Naive thymus-derived CD4-positive, alpha-beta T cell (primary cell): ENCODE data around the gene KLHL24. TPM values are rescaled to one million over a fixed set of nuclear protein-coding genes. Genes with fewer than 3 reads are reported as not detected.

Experiments used
- ATAC-seq: fragments of 150-1000 bp; cut with Tn5 transposase; 2 replicates; pipeline ENCODE4 v1.10.0; 2021; ENCODE audit warnings: mild to moderate bottlenecking, moderate library complexity
- CTCF ChIA-PET: fragments of 350-600 bp; sonication (Branson Sonifier 250); formaldehyde crosslinking; loops from one replicate; lab custom pipeline; 2021; ENCODE audit warnings: antibody characterized with exemption; lab: Charles Lee
- POLR2A ChIA-PET: fragments of 350-600 bp; sonication (Branson Sonifier 250); formaldehyde crosslinking; loops from one replicate; lab custom pipeline; 2021; ENCODE audit warnings: antibody characterized with exemption, inconsistent platforms; lab: Charles Lee
- DNase-seq, 9 donors: peaks; one replicate each; pipeline versions ENCODE4 v3.0.0 to v3.0.0-alpha.2; 2020 to 2022; ENCODE audit warnings: mixed read lengths in 1 of 9
- H3K27ac ChIP-seq: one replicate; pipeline ENCODE4 v1.7.0; 2013; ENCODE audit warnings: mild to moderate bottlenecking, low read depth, low read length, moderate library complexity
- H3K27me3 ChIP-seq, 2 donors: one replicate each; pipeline ENCODE4 v1.7.0; 2013; ENCODE audit warnings: low read length in 2 of 2, mild to moderate bottlenecking in 2 of 2, moderate library complexity in 2 of 2; ENCODE audit not compliant: control insufficient read depth in 2 of 2, insufficient read depth in 2 of 2
- H3K36me3 ChIP-seq, 3 experiments: 1 replicate in 2 of 3; 2 replicates in 1 of 3; pipeline ENCODE4 v1.7.0; 2013; ENCODE audit warnings: low read length in 3 of 3, mild to moderate bottlenecking in 3 of 3, moderate library complexity in 1 of 3; ENCODE audit not compliant: insufficient read depth in 3 of 3, control insufficient read depth in 2 of 3
- H3K4me1 ChIP-seq, 2 donors: one replicate each; pipeline ENCODE4 v1.7.0; 2013; ENCODE audit warnings: low read length in 2 of 2, mild to moderate bottlenecking in 2 of 2, moderate library complexity in 1 of 2; ENCODE audit not compliant: control insufficient read depth in 2 of 2, insufficient read depth in 2 of 2
- H3K4me3 ChIP-seq: 2 replicates; pipeline ENCODE4 v1.7.0; 2013; ENCODE audit warnings: mild to moderate bottlenecking, low read length
- H3K9me3 ChIP-seq, 3 experiments: 1 replicate in 2 of 3; 2 replicates in 1 of 3; pipeline ENCODE4 v1.7.0; 2013; ENCODE audit warnings: low read length in 3 of 3; ENCODE audit not compliant: control insufficient read depth in 2 of 3
- H3K27ac Mint-ChIP-seq, 9 donors: one replicate each; pipeline ENCODE4 v1.8.0; 2020 to 2022; ENCODE audit warnings: mixed read lengths in 9 of 9, mild to moderate bottlenecking in 8 of 9, moderate library complexity in 5 of 9, inconsistent platforms in 2 of 9
- H3K27me3 Mint-ChIP-seq, 5 donors: one replicate each; pipeline ENCODE4 v1.8.0; 2021 to 2022; ENCODE audit warnings: mixed read lengths in 5 of 5, mild to moderate bottlenecking in 1 of 5
- H3K36me3 Mint-ChIP-seq, 5 donors: one replicate each; pipeline ENCODE4 v1.8.0; 2020 to 2022; ENCODE audit warnings: mixed read lengths in 5 of 5, mild to moderate bottlenecking in 3 of 5, inconsistent platforms in 1 of 5
- H3K4me1 Mint-ChIP-seq, 7 donors: one replicate each; pipeline ENCODE4 v1.8.0; 2020 to 2022; ENCODE audit warnings: mixed read lengths in 7 of 7, mild to moderate bottlenecking in 3 of 7, inconsistent platforms in 1 of 7
- H3K4me3 Mint-ChIP-seq, 10 donors: one replicate each; pipeline ENCODE4 v1.8.0; 2020 to 2022; ENCODE audit warnings: mild to moderate bottlenecking in 10 of 10, mixed read lengths in 10 of 10, moderate library complexity in 6 of 10, inconsistent platforms in 2 of 10
- H3K9me3 Mint-ChIP-seq, 11 donors: one replicate each; pipeline ENCODE4 v1.8.0; 2020 to 2022; ENCODE audit warnings: mixed read lengths in 11 of 11, mild to moderate bottlenecking in 4 of 11, inconsistent platforms in 1 of 11, moderate library complexity in 1 of 11
- intact Hi-C, 2 donors: fragments of 100-400 bp; cut with micrococcal nuclease; formaldehyde crosslinking; loops; one replicate each; pipeline ENCODE4 v1.15.1; 2023
- polyA plus RNA-seq, 2 donors: library from polyadenylated mRNA; unstranded; fragments of 300-500 nt; fragmentation: Illumina TruSeq; gene quantifications; one replicate each; pipeline ENCODE4 v1.2.3, GENCODE V29; 2021
- total RNA-seq, 6 experiments: library from RNA in 5 of 6; stranded (reverse) in 5 of 6; gene quantifications; 1 replicate in 5 of 6; 2 replicates in 1 of 6; pipeline ENCODE4 v1.2.3 and lab custom pipeline; 2021 to 2026

KLHL24 gene
- 100 to 1,000 TPM in 4 of 5 experiments, 10 to 100 TPM in 1; 25.3 to 161 (median 129) TPM for total RNA-seq
- 10 to 100 TPM; 57.8 to 59.6 TPM for polyA plus RNA-seq
- 143 reads per million, percentile 90 among the genes with 10 or more reads in this experiment for total RNA-seq (lab: John Stamatoyannopoulos, UW)

GRCh38 chr3:183635431-183636220, at the start of gene KLHL24:
TSS of gene KLHL24 (plus strand) at chr3:183635623. CDS start at chr3:183650357, 14,734 bp downstream.
- Mint-ChIP-seq H3K4me3 (peak within 1 kb of the TSS; percentile 92 to 96 (median 94)), H3K4me1 (peaks cover 18 to 44% (median 30%) of the 10 kb centered on the region in 7 donors), H3K27me3 (no peaks in the 10 kb centered on the region), H3K36me3 (peaks cover 0 to 3% (median 2%) of the 10 kb centered on the region in 5 donors), H3K9me3 (no peaks in the 10 kb centered on the region), H3K27ac (peak within 1 kb of the TSS; percentile 87 to 98 (median 95))
- peaks cover 15 to 23% of the 10 kb centered on the region in 2 donors for H3K4me1 ChIP-seq
- POLR2A ChIA-PET = interaction anchor here (0.6 to 4.5 kb wide), 29 partner anchors 9 to 842 kb away, joined by 3 to 41 read pairs (median 6); partner anchors contain the start of genes ATP11B, KLHL6 and YEATS2
- peaks cover 0 to 9% (median 0%) of the 10 kb centered on the region in 3 experiments for H3K36me3 ChIP-seq
- intact Hi-C loops = loop anchor here (1.0 to 10.0 kb wide), 28 partner anchors 17 to 1179 kb away; partner anchors contain the start of genes AP2M1 (in 2 of the 2), ATP11B (in 2 of the 2), KLHL6 (in 2 of the 2) and MCCC1 (in 2 of the 2)
- H3K9me3 ChIP-seq = no peaks in the 10 kb centered on the region
- peak within 1 kb of the TSS; percentile 91 for H3K27ac ChIP-seq
- no peaks in the 10 kb centered on the region for H3K27me3 ChIP-seq
- peak; percentile 83 for ATAC-seq
- peak; percentile 75 to 90 (median 88) for DNase-seq
- CTCF ChIA-PET = interaction anchor here (0.5 to 1.7 kb wide), 4 partner anchors 44 to 163 kb away, joined by 3 to 6 read pairs (median 4); no protein-coding TSS in a partner anchor
- peak within 1 kb of the TSS; percentile 75 for H3K4me3 ChIP-seq

DNA sequence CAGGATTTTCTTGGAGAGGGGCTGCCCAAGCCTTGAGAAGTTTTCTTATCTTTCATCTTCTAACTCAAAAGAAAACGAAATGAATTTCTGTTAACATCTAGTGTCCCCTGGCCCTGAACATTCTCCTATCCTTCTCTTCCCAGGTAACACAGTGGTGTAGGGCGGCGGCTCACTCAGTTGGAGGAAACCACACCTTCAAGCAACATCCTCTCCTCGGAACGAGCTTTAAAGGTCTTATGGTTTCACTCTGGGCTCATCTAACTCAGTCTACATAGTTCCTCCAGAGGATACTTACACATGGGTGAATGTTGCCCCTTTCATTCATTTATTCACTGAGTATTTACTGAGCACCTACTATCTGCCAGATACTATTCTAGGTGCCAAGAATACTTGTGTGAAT, 48.9 kb upstream of the KLHL24 start:
- Mint-ChIP-seq H3K4me3 (peak overlapping the region; percentile 59 to 86 (median 73)), H3K27ac (peak overlapping the region; percentile 63 to 95 (median 86))

GRCh38 chr3:183587336-183587735, 48.1 kb upstream of the KLHL24 start:
- CTCF ChIA-PET = interaction anchor here (0.6 kb wide), 2 partner anchors 10 to 719 kb away, joined by 3 read pairs; no protein-coding TSS in a partner anchor
- POLR2A ChIA-PET = interaction anchor here (1.1 to 2.4 kb wide), 3 partner anchors 32 to 49 kb away, joined by 3 to 22 read pairs (median 6); partner anchors contain the start of genes KLHL24 and KLHL6
- ATAC-seq (peak; percentile 64), DNase-seq (peak in 5 of 9 donors; percentile 10 to 29 (median 16))
- H3K27me3 ChIP-seq = no peaks in the 10 kb centered on the region
- no peak overlapping the region for H3K4me3 ChIP-seq
- Mint-ChIP-seq H3K36me3 (peaks cover 0 to 9% (median 0%) of the 10 kb centered on the region in 5 donors), H3K27me3 (no peaks in the 10 kb centered on the region), H3K4me3 (peak overlapping the region; percentile 50 to 83 (median 73)), H3K4me1 (peaks cover 36 to 86% (median 66%) of the 10 kb centered on the region in 7 donors), H3K9me3 (peaks cover 0 to 3% (median 0%) of the 10 kb centered on the region in 11 donors), H3K27ac (peak overlapping the region; percentile 76 to 95 (median 84))
- H3K4me1 ChIP-seq = peaks cover 11 to 46% of the 10 kb centered on the region in 2 donors
- H3K9me3 ChIP-seq = no peaks in the 10 kb centered on the region
- no peaks in the 10 kb centered on the region for H3K36me3 ChIP-seq
- intact Hi-C loops = loop anchor here (2.0 kb wide), 3 partner anchors 33 to 71 kb away; partner anchors contain the start of genes KLHL24 (in 1 of the 2) and KLHL6 (in 1 of the 2)
- H3K27ac ChIP-seq = peak overlapping the region; percentile 43

More for the DNA sequence above, 48.9 kb upstream of the KLHL24 start:
- intact Hi-C loops = loop anchor here (1.0 to 2.0 kb wide), 4 partner anchors 31 to 70 kb away; partner anchors contain the start of genes KLHL6 (in 2 of the 2) and KLHL24 (in 1 of the 2)
- POLR2A ChIA-PET = interaction anchor here (0.6 to 2.4 kb wide), 5 partner anchors 9 to 50 kb away, joined by 3 to 22 read pairs (median 4); partner anchors contain the start of genes KLHL24 and KLHL6
- Histone ChIP-seq H3K27me3 (no peaks in the 10 kb centered on the region), H3K4me1 (peaks cover 11 to 38% of the 10 kb centered on the region in 2 donors), H3K27ac (peak overlapping the region; percentile 43), H3K4me3 (no peak overlapping the region), H3K36me3 (no peaks in the 10 kb centered on the region), H3K9me3 (no peaks in the 10 kb centered on the region)
- Mint-ChIP-seq H3K4me1 (peaks cover 31 to 79% (median 58%) of the 10 kb centered on the region in 7 donors), H3K36me3 (peaks cover 0 to 9% (median 0%) of the 10 kb centered on the region in 5 donors), H3K27me3 (no peaks in the 10 kb centered on the region), H3K9me3 (peaks cover 0 to 3% (median 0%) of the 10 kb centered on the region in 11 donors)
- DNase-seq = peak in 6 of 9 donors; percentile 25 to 44 (median 38)
- CTCF ChIA-PET = no interaction called here
- ATAC-seq = peak; percentile 73

DNA sequence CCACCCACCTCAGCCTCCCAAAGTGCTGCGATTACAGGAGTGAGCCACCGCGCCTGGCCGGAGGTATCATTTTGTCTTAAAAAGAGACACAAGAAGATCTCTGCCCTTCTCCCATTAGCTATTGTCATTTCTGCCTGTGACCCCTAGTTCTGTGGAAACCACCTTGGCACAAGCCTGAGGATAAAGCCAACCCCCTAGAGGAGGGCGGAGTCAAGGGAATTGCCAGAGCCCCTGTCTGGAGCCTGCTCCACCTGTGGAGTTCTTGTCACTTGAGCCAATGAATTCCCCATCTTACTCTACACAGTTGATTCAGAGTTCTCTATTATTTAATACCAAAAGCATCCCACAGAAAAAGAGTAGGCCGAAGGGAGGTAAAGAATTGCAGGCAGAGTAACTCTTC, 45.0 kb upstream of the KLHL24 start:
- ATAC-seq (no peak), DNase-seq (no peak)
- ChIA-PET CTCF (interaction anchor here (1.2 kb wide), 1 partner anchor 120 kb away, joined by 6 read pairs; no protein-coding TSS in a partner anchor), POLR2A (no interaction called here)
- no peak overlapping the region for H3K27ac ChIP-seq
- no peaks in the 10 kb centered on the region for H3K27me3 ChIP-seq
- H3K4me1 ChIP-seq = peaks cover 11 to 48% of the 10 kb centered on the region in 2 donors
- intact Hi-C loops = no loop called here
- H3K36me3 ChIP-seq = no peaks in the 10 kb centered on the region
- H3K4me1 Mint-ChIP-seq = peaks cover 33 to 68% (median 57%) of the 10 kb centered on the region in 7 donors
- peaks cover 0 to 3% (median 0%) of the 10 kb centered on the region in 11 donors for H3K9me3 Mint-ChIP-seq
- H3K4me3 Mint-ChIP-seq = peak overlapping the region in 1 of 10 donors; percentile 9
- peak overlapping the region in 6 of 9 donors; percentile 43 to 83 (median 59) for H3K27ac Mint-ChIP-seq
- H3K4me3 ChIP-seq = no peak overlapping the region
- H3K27me3 Mint-ChIP-seq = no peaks in the 10 kb centered on the region
- H3K36me3 Mint-ChIP-seq = peaks cover 0 to 8% (median 0%) of the 10 kb centered on the region in 5 donors
- no peaks in the 10 kb centered on the region for H3K9me3 ChIP-seq

- Histone ChIP-seq H3K4me3 (no peak overlapping the region), H3K4me1 (peaks cover 6 to 39% of the 10 kb centered on the region in 2 donors), H3K36me3 (no peaks in the 10 kb centered on the region), H3K27ac (no peak overlapping the region), H3K27me3 (no peaks in the 10 kb centered on the region), H3K9me3 (no peaks in the 10 kb centered on the region)
- DNase-seq (peak in 6 of 9 donors; percentile 11 to 48 (median 40)), ATAC-seq (peak; percentile 44)
- Mint-ChIP-seq H3K9me3 (peaks cover 0 to 12% (median 3%) of the 10 kb centered on the region in 11 donors), H3K4me3 (peak overlapping the region in 9 of 10 donors; percentile 37 to 86 (median 70)), H3K36me3 (peaks cover 0 to 10% (median 0%) of the 10 kb centered on the region in 5 donors), H3K27me3 (peaks cover 0 to 2% (median 0%) of the 10 kb centered on the region in 5 donors), H3K27ac (peak overlapping the region in 8 of 9 donors; percentile 39 to 93 (median 62)), H3K4me1 (peaks cover 24 to 53% (median 44%) of the 10 kb centered on the region in 7 donors)
- POLR2A ChIA-PET = interaction anchor here (1.0 to 2.0 kb wide), 4 partner anchors 39 to 45 kb away, joined by 3 to 8 read pairs (median 4); partner anchors contain the start of gene KLHL24
- intact Hi-C loops = loop anchor here (1.0 to 2.0 kb wide), 3 partner anchors 37 to 175 kb away; partner anchors contain the start of gene KLHL6 (in 1 of the 2)
- CTCF ChIA-PET = interaction anchor here (0.9 to 2.1 kb wide), 9 partner anchors 9 to 123 kb away, joined by 3 to 11 read pairs (median 3); partner anchors contain the start of gene KLHL24
These were observed 43.4 kb upstream of the KLHL24 start for GRCh38 chr3:183591881-183592521.
